ENCODE measurements around the gene PDE9A. TPM values are rescaled to one million over a fixed set of nuclear protein-coding genes. Genes with fewer than 3 reads are reported as not detected.

Gene PDE9A
- polyA plus RNA-seq, 3 donors from 2014 or later = 0.40 to 2.3 (median 0.61) TPM

- Mint-ChIP-seq H3K36me3 (no peaks in the 10 kb centered on the region), H3K4me1 (peaks cover 15 to 18% of the 10 kb centered on the region in 2 donors), H3K4me3 (peak overlapping the region in 1 of 5 donors; percentile 36), H3K27me3 (ENCODE audit: low read depth in 3 of 3) (peaks cover 0 to 2% (median 0%) of the 10 kb centered on the region in 3 donors), H3K27ac (peak overlapping the region in 4 of 6 donors; percentile 5 to 57 (median 20)), H3K9me3 (no peaks in the 10 kb centered on the region)
- no peak for DNase-seq
These were observed 91.4 kb downstream of the PDE9A start for GRCh38 chr21:42744520-42745445.

DNA sequence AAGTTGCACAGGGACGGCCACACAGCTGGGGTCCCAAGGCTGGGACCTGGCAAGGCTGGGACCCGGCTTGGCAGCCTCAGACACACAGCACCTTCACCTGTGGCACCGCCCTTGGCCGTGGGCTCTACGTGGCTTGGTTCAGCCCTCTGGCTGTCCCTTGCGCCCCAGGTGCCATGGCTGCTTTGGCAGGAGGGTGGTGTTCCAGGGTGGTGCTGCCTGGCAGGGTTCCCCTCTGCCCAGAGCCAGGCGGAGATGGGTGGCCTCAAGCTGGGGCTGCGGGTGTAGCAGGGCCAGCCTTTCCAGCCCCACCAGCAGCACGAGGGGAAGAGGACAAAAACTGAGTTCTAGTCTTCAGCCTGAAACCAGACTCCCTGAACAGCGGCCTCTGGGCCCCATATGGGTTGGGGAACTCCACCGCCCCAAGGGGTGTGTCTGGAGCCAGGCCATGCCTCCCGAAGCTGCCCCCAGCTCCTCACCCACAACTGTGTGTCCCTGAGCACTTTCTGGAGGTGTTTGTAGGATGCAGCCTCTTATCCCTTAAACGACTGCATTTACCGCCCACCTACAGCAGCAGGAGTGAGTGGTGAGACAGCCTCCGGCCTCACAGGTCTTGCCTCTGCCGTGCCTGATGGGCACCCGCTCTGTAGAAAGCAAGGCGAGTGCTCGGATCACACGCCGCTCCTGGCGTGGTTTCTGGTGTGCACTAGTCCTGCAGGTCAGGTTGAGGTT lies 92.3 kb downstream of the PDE9A start:
- Mint-ChIP-seq H3K4me1 (peaks cover 15 to 18% of the 10 kb centered on the region in 2 donors), H3K36me3 (no peaks in the 10 kb centered on the region), H3K9me3 (no peaks in the 10 kb centered on the region), H3K4me3 (peak overlapping the region in 4 of 5 donors; percentile 7 to 81 (median 43)), H3K27ac (peak overlapping the region in 4 of 6 donors; percentile 25 to 96 (median 84)), H3K27me3 (ENCODE audit: low read depth in 3 of 3) (peaks cover 0 to 2% (median 0%) of the 10 kb centered on the region in 3 donors)
- DNase-seq = no peak

DNA sequence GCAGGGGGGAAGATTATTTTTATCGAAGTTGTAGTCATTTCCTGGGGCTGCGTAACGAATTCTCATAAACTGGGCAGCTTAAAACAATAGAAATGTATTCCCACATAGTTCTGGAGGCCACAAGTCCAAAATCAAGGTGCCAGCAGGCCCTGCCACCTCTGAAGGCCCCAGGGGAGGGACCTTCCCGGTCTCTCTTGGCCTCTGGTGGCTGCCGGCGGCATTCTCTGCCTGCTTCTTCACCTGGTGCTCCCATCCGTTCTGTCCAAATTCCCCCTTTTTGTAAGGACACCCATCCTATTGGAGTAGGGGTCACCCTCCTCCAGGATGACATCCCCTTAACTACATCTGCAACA lies 92.8 kb downstream of the PDE9A start:
- peaks cover 15 to 18% of the 10 kb centered on the region in 2 donors for H3K4me1 Mint-ChIP-seq
- H3K36me3 Mint-ChIP-seq = no peaks in the 10 kb centered on the region
- no peak for DNase-seq
- H3K9me3 Mint-ChIP-seq = no peaks in the 10 kb centered on the region
- peak overlapping the region; percentile 79 to 96 (median 85) for H3K27ac Mint-ChIP-seq
- H3K4me3 Mint-ChIP-seq = peak overlapping the region; percentile 73 to 85 (median 79)
- H3K27me3 Mint-ChIP-seq (ENCODE audit: low read depth in 3 of 3) = peaks cover 0 to 2% (median 0%) of the 10 kb centered on the region in 3 donors

GRCh38 chr21:42746593-42747275 lies 93.3 kb downstream of the PDE9A start:
- Mint-ChIP-seq H3K27ac (peak overlapping the region; percentile 79 to 96 (median 85)), H3K4me3 (peak overlapping the region; percentile 73 to 85 (median 79)), H3K27me3 (ENCODE audit: low read depth in 3 of 3) (peaks cover 0 to 2% (median 0%) of the 10 kb centered on the region in 3 donors), H3K36me3 (no peaks in the 10 kb centered on the region), H3K4me1 (peaks cover 15 to 18% of the 10 kb centered on the region in 2 donors), H3K9me3 (no peaks in the 10 kb centered on the region)
- peak; percentile 35 to 47 (median 45) for DNase-seq

DNA sequence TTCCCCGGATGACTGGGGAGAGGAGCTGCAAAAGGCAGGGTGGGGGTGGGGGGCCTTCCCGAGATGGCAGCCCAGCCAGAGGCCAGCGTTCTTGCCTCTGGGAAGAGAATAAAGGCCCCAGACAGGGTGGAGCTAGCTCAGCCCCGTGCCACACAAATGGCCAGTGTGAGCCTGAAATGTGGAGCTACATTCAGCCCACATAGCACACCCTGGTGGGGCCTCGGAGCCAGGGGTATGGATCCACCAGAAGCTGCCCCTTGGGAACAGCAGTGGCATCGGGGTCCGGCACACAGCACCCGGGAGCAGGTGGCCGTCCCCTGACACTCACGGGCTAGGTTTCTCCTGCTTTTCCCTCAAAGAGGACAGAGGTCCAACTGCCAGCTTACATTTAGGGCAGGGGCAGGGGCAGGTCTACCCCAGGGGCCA lies 93.9 kb downstream of the PDE9A start:
- Mint-ChIP-seq H3K27ac (peak overlapping the region; percentile 79 to 96 (median 85)), H3K4me1 (peaks cover 15 to 18% of the 10 kb centered on the region in 2 donors)
- no peak for DNase-seq

DNA sequence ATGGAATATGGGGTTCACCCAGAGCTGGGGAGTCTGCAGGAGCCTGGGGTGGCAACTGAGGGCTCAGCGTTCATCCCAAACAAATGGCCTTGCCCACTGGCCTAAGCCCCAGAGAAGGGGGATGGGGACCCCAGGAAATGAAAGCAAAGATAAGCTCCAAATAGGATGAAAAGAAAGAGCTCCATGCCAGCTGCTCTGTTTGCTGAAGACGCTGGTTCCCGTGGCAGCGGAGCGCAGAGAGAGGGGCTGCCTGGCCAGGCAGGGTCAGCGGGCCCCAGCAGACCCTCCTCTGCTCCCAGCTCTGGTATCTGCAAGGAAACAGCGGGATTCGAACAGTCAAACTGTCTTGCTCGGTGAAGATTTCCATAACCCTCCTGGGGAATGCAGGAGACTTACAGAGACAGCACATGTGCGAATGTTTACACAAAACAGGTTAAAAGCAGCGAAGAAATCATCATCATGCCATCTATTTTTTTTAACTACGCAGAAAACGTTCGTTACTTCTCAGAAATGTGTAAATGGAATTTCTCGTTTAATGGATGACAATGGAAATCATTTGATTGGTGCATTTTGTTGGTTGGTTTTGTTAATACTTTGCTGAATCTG lies 94.4 kb downstream of the PDE9A start:
- Mint-ChIP-seq H3K36me3 (no peaks in the 10 kb centered on the region), H3K4me3 (no peak overlapping the region), H3K4me1 (peaks cover 15 to 18% of the 10 kb centered on the region in 2 donors), H3K27me3 (ENCODE audit: low read depth in 3 of 3) (peaks cover 0 to 2% (median 1%) of the 10 kb centered on the region in 3 donors), H3K27ac (peak overlapping the region in 2 of 6 donors; percentile 27 to 61), H3K9me3 (no peaks in the 10 kb centered on the region)
- no peak for DNase-seq

More for the DNA sequence above, 93.9 kb downstream of the PDE9A start:
- H3K9me3 Mint-ChIP-seq = no peaks in the 10 kb centered on the region
- peaks cover 0 to 2% (median 1%) of the 10 kb centered on the region in 3 donors for H3K27me3 Mint-ChIP-seq (ENCODE audit: low read depth in 3 of 3)
- H3K4me3 Mint-ChIP-seq = peak overlapping the region; percentile 73 to 85 (median 79)
- no peaks in the 10 kb centered on the region for H3K36me3 Mint-ChIP-seq

DNA sequence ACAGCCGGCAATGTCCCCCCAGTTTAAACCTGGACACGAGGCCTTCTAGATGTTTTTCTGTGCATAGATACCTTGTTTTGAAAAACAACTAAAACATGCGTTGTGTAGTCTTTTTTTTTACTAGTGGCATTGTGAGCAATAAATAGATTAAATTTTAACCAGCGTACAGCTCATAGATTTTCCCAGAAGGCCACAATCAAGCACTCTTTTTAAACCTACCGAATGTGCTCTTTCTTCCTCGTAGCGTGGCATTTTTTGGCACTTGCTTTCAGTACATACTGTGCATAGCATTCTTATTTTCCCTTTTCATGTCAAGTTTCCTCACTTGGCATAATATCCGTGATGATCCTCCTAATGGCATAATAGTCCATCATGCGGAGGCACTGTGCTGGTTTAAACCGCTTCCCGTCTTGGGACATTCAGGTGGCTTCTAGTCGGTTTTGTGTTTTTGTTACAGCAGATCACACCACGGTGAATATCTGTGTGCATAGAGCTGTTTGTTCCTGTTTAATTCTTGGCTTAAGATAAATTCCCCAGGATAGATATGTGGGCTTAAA lies 95.3 kb downstream of the PDE9A start:
- Mint-ChIP-seq H3K4me3 (peak overlapping the region in 1 of 5 donors; percentile 40), H3K27ac (peak overlapping the region in 2 of 6 donors; percentile 9 to 27), H3K27me3 (ENCODE audit: low read depth in 3 of 3) (peaks cover 0 to 2% (median 1%) of the 10 kb centered on the region in 3 donors), H3K4me1 (peaks cover 15 to 18% of the 10 kb centered on the region in 2 donors), H3K9me3 (no peaks in the 10 kb centered on the region), H3K36me3 (no peaks in the 10 kb centered on the region)
- no peak for DNase-seq

DNA sequence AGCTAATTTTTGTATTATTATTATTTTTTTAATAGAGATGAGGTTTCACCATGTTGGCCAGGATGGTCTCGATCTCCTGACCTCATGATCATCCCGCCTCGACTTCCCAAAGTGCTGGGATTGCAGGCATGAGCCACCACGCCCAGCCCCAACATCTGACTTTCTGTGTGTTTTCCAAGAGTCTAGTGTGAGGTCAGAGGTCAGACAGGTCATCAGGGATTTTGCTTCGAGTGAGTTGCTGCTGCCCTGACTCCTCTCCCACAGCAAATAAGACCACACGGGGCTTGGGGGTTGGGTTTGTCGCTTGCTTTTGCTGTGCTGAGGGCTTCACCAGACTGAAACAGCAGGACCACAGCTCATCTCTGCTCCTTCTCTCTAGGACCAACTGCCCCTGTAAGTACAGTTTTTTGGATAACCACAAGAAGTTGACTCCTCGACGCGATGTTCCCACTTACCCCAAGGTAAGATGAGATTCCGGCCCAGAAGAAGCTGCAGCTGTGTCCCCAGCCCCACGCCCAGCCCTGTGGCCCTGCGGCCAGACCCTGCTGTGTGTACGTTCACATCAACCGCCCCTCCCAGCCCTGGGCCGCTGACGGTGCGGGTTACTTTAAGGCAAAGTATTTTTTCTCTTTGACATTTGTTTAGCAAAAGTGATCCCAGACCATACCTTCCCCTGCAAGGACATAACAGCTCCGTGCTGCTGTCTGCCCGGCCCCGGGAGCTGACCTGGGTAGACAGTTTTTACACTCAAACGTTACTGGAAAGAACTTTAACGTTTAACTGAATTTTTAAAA lies 97.5 kb downstream of the PDE9A start:
- peaks cover 1 to 4% (median 2%) of the 10 kb centered on the region in 3 donors for H3K27me3 Mint-ChIP-seq (ENCODE audit: low read depth in 3 of 3)
- H3K36me3 Mint-ChIP-seq = no peaks in the 10 kb centered on the region
- no peak overlapping the region for H3K4me3 Mint-ChIP-seq
- H3K4me1 Mint-ChIP-seq = peaks cover 14 to 17% of the 10 kb centered on the region in 2 donors
- H3K9me3 Mint-ChIP-seq = no peaks in the 10 kb centered on the region
- H3K27ac Mint-ChIP-seq = no peak overlapping the region
- no peak for DNase-seq

- H3K27me3 Mint-ChIP-seq (ENCODE audit: low read depth in 3 of 3) = peaks cover 1 to 4% (median 2%) of the 10 kb centered on the region in 3 donors
- peaks cover 4 to 7% of the 10 kb centered on the region in 2 donors for H3K4me1 Mint-ChIP-seq
- no peak for DNase-seq
- no peaks in the 10 kb centered on the region for H3K9me3 Mint-ChIP-seq
- H3K27ac Mint-ChIP-seq = no peak overlapping the region
- H3K4me3 Mint-ChIP-seq = no peak overlapping the region
- no peaks in the 10 kb centered on the region for H3K36me3 Mint-ChIP-seq
These were observed 98.4 kb downstream of the PDE9A start for GRCh38 chr21:42751866-42752265.

GRCh38 chr21:42753804-42754203 lies 100.4 kb downstream of the PDE9A start:
- H3K36me3 Mint-ChIP-seq = no peaks in the 10 kb centered on the region
- peaks cover 0 to 4% (median 1%) of the 10 kb centered on the region in 3 donors for H3K27me3 Mint-ChIP-seq (ENCODE audit: low read depth in 3 of 3)
- H3K4me3 Mint-ChIP-seq = no peak overlapping the region
- no peaks in the 10 kb centered on the region for H3K9me3 Mint-ChIP-seq
- DNase-seq = no peak
- no peak overlapping the region for H3K27ac Mint-ChIP-seq
- no peaks in the 10 kb centered on the region for H3K4me1 Mint-ChIP-seq

- Mint-ChIP-seq H3K27ac (no peak overlapping the region), H3K36me3 (no peaks in the 10 kb centered on the region), H3K4me3 (no peak overlapping the region), H3K9me3 (no peaks in the 10 kb centered on the region), H3K27me3 (ENCODE audit: low read depth in 3 of 3) (peaks cover 0 to 4% (median 1%) of the 10 kb centered on the region in 3 donors), H3K4me1 (no peaks in the 10 kb centered on the region)
- DNase-seq = no peak
These were observed 101.0 kb downstream of the PDE9A start for GRCh38 chr21:42754270-42754933.
